ENCODE results near the gene TMEM132E.

DNA sequence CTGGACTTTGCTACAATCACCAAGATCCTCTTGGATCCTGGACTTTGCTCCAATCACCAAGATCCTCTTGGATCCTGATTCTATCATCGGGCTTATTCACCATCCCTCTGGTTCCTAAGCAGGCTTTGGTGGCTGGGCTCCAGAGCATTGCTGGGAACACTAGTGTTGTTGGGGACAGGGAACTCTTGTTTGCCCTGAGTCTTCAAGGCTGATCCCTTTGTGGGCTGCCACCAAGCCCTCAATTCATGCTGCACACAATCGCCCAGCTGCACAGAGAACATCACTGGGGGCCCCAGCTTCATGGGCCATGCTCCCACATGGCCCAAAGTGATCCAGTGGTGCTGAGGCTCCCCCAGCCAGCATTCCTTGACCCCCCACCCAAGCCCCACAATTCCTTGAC lies 88.3 kb downstream of the TMEM132E start:
- TF ChIP-seq POLR2A (IDR thresholded peaks at IDR 0.05) (no peak), CTCF (IDR thresholded peaks at IDR 0.05) (no peak), POLR2AphosphoS5 (IDR thresholded peaks at IDR 0.05) (no peak), EP300 (IDR thresholded peaks at IDR 0.05) (no peak)
